ENCODE results near the gene LRG1.

Gene LRG1

GRCh38 chr19:4511300-4512054 lies 28.4 kb downstream of the LRG1 start:
- Histone ChIP-seq H3K4me1 (ENCODE audit: low read length) (peaks cover 9% of the 10 kb centered on the region), H2AFZ (ENCODE audit: low read depth, low read length) (no peak overlapping the region), H3K27me3 (ENCODE audit: low read depth, low read length) (no peaks in the 10 kb centered on the region), H3K9me3 (ENCODE audit: insufficient read depth, low read length) (no peaks in the 10 kb centered on the region), H4K20me1 (ENCODE audit: insufficient read depth, low read length) (no peaks in the 10 kb centered on the region), H3K36me3 (replicated peaks; ENCODE audit: low read depth, low read length) (peaks cover 2% of the 10 kb centered on the region), H3K4me2 (ENCODE audit: low read length) (no peak overlapping the region), H3K4me3 (ENCODE audit: low read length) (no peak overlapping the region), H3K27ac (ENCODE audit: low read length) (no peak overlapping the region), H3K79me2 (ENCODE audit: low read length) (no peaks in the 10 kb centered on the region), H3K9ac (ENCODE audit: low read length) (no peak overlapping the region)
- TF ChIP-seq EZH2phosphoT487 (IDR thresholded peaks at IDR 0.05; ENCODE audit: low read depth) (no peak), CTCF (IDR thresholded peaks at IDR 0.05; ENCODE audit: low read depth, low read length) (no peak)

- Histone ChIP-seq H3K27me3 (ENCODE audit: low read depth, low read length) (no peaks in the 10 kb centered on the region), H3K27ac (ENCODE audit: low read length) (no peak overlapping the region), H2AFZ (ENCODE audit: low read depth, low read length) (no peak overlapping the region), H3K9me3 (ENCODE audit: insufficient read depth, low read length) (no peaks in the 10 kb centered on the region), H3K4me2 (ENCODE audit: low read length) (no peak overlapping the region), H3K4me1 (ENCODE audit: low read length) (peaks cover under 1% of the 10 kb centered on the region), H4K20me1 (ENCODE audit: insufficient read depth, low read length) (0 out of 2 replicates have a peak, but pooled peaks cover 3% of the 10 kb centered on the region), H3K4me3 (ENCODE audit: low read length) (no peak overlapping the region), H3K36me3 (replicated peaks; ENCODE audit: low read depth, low read length) (peaks cover 7% of the 10 kb centered on the region), H3K9ac (ENCODE audit: low read length) (no peak overlapping the region), H3K79me2 (ENCODE audit: low read length) (no peaks in the 10 kb centered on the region)
- TF ChIP-seq EZH2phosphoT487 (IDR thresholded peaks at IDR 0.05; ENCODE audit: low read depth) (no peak), CTCF (IDR thresholded peaks at IDR 0.05; ENCODE audit: low read depth, low read length) (no peak)
These were observed 29.2 kb downstream of the LRG1 start for GRCh38 chr19:4510435-4511255.

GRCh38 chr19:4508698-4509097 lies 31.1 kb downstream of the LRG1 start:
- TF ChIP-seq EZH2phosphoT487 (IDR thresholded peaks at IDR 0.05; ENCODE audit: low read depth) (no peak), CTCF (IDR thresholded peaks at IDR 0.05; ENCODE audit: low read depth, low read length) (no peak)
- Histone ChIP-seq H4K20me1 (ENCODE audit: insufficient read depth, low read length) (0 out of 2 replicates have a peak, but pooled peaks cover 3% of the 10 kb centered on the region), H3K4me2 (ENCODE audit: low read length) (no peak overlapping the region), H3K79me2 (ENCODE audit: low read length) (no peaks in the 10 kb centered on the region), H3K4me1 (ENCODE audit: low read length) (no peaks in the 10 kb centered on the region), H3K27ac (ENCODE audit: low read length) (no peak overlapping the region), H3K4me3 (ENCODE audit: low read length) (no peak overlapping the region), H2AFZ (ENCODE audit: low read depth, low read length) (no peak overlapping the region), H3K27me3 (ENCODE audit: low read depth, low read length) (no peaks in the 10 kb centered on the region), H3K9ac (ENCODE audit: low read length) (no peak overlapping the region), H3K9me3 (ENCODE audit: insufficient read depth, low read length) (no peaks in the 10 kb centered on the region), H3K36me3 (replicated peaks; ENCODE audit: low read depth, low read length) (peaks cover 10% of the 10 kb centered on the region)

GRCh38 chr19:4507804-4508203 lies 32.0 kb downstream of the LRG1 start:
- Histone ChIP-seq H3K9me3 (ENCODE audit: insufficient read depth, low read length) (no peaks in the 10 kb centered on the region), H2AFZ (ENCODE audit: low read depth, low read length) (no peak overlapping the region), H3K27me3 (ENCODE audit: low read depth, low read length) (no peaks in the 10 kb centered on the region), H3K4me3 (ENCODE audit: low read length) (no peak overlapping the region), H3K4me1 (ENCODE audit: low read length) (no peaks in the 10 kb centered on the region), H3K36me3 (replicated peaks; ENCODE audit: low read depth, low read length) (peaks cover 10% of the 10 kb centered on the region), H3K27ac (ENCODE audit: low read length) (no peak overlapping the region), H3K79me2 (ENCODE audit: low read length) (no peaks in the 10 kb centered on the region), H3K4me2 (ENCODE audit: low read length) (no peak overlapping the region), H3K9ac (ENCODE audit: low read length) (no peak overlapping the region), H4K20me1 (ENCODE audit: insufficient read depth, low read length) (0 out of 2 replicates have a peak, but pooled peaks cover 3% of the 10 kb centered on the region)
- TF ChIP-seq CTCF (IDR thresholded peaks at IDR 0.05; ENCODE audit: low read depth, low read length): no peak
- TF ChIP-seq EZH2phosphoT487 (IDR thresholded peaks at IDR 0.05; ENCODE audit: low read depth): no peak

Measured in OCI-LY3 (cell line).